HG02571 (cell line): ENCODE data around the gene CALY.

ENCODE experiments used
- ATAC-seq: cut with Tn5 transposase; IDR thresholded peaks from one replicate; pipeline ENCODE4 v1.9.1; 2021; ENCODE audit warnings: mild to moderate bottlenecking, moderate library complexity; ENCODE audit not compliant: unreplicated experiment

Gene CALY

GRCh38 chr10:133274751-133275683, 61.7 kb downstream of the CALY start:
- ATAC-seq = peak; percentile 49
